Esophagus squamous epithelium (tissue), 5 donors: ENCODE data around the gene KDM4C. TPM values are rescaled to one million over a fixed set of nuclear protein-coding genes. Genes with fewer than 3 reads are reported as not detected.

ENCODE experiments used
- DNase-seq: peaks from one replicate; lab custom pipeline; 2025; lab: John Stamatoyannopoulos, UW
- H3K27ac ChIP-seq, 4 donors: fragments of 200-600 bp; sonication (generic); one replicate each; pipeline ENCODE4 v1.5.1; 2016 to 2019; ENCODE audit warnings: mild to moderate bottlenecking in 1 of 4
- H3K27me3 ChIP-seq, 4 donors: fragments of 200-600 bp; sonication (generic); 1 replicate in 3 of 4; 2 replicates in 1 of 4; pipeline versions ENCODE4 v1.5.1 to v1.6.0; 2017 to 2021; ENCODE audit warnings: antibody characterized with exemption in 1 of 4
- H3K36me3 ChIP-seq, 3 donors: fragments of 200-600 bp; sonication (generic); one replicate each; pipeline ENCODE4 v1.5.1; 2016 to 2019
- H3K4me1 ChIP-seq, 3 donors: fragments of 200-600 bp; sonication (generic); one replicate each; pipeline ENCODE4 v1.5.1; 2017 to 2019
- H3K4me3 ChIP-seq, 4 donors: fragments of 200-600 bp; sonication (generic); 1 replicate in 3 of 4; 2 replicates in 1 of 4; pipeline ENCODE4 v1.5.1; 2016 to 2019; ENCODE audit warnings: mild to moderate bottlenecking in 2 of 4, moderate library complexity in 1 of 4
- H3K9me3 ChIP-seq, 3 donors: fragments of 200-600 bp; sonication (generic); one replicate each; pipeline ENCODE4 v1.5.1; 2016 to 2019
- POLR2A ChIP-seq, 4 donors: fragments of 450-650 bp; IDR thresholded peaks; one replicate each; pipeline ENCODE4 v1.6.1; 2017; ENCODE audit warnings: antibody characterized with exemption in 4 of 4, mild to moderate bottlenecking in 4 of 4, moderate library complexity in 3 of 4
- WGBS, 2 donors: methylation state at CpG; one replicate each; pipeline ENCODE4 v1.1.5; 2018; 5-methylcytosine and 5-hydroxymethylcytosine counted together
- intact Hi-C: fragments of 100-400 bp; cut with DNase I; formaldehyde crosslinking; loops from one replicate; pipeline ENCODE4 v1.15.0; 2022
- total RNA-seq, 4 donors: library from RNA; depleted of rRNA; stranded (reverse); fragments of >200 nt; gene quantifications; one replicate each; pipeline ENCODE4 v1.1.0, GENCODE V29; 2016
- TF ChIP-seq, protein P1 (sequence below), 6 experiments: fragments of 450-650 bp in 4 of 6; fragments of 200-600 bp in 2 of 6; sonication (generic) in 2 of 6; IDR thresholded peaks; one replicate each; pipeline ENCODE4 v1.5.1; 2016 to 2019; ENCODE audit warnings: antibody characterized with exemption in 6 of 6, mild to moderate bottlenecking in 4 of 6, moderate library complexity in 4 of 6
- donor health status: DM: yes; HTN: yes; CAD: no.

Gene KDM4C
- total RNA-seq, 4 donors from 2014 or later = 12.5 to 43.9 (median 22.9) TPM

DNA sequence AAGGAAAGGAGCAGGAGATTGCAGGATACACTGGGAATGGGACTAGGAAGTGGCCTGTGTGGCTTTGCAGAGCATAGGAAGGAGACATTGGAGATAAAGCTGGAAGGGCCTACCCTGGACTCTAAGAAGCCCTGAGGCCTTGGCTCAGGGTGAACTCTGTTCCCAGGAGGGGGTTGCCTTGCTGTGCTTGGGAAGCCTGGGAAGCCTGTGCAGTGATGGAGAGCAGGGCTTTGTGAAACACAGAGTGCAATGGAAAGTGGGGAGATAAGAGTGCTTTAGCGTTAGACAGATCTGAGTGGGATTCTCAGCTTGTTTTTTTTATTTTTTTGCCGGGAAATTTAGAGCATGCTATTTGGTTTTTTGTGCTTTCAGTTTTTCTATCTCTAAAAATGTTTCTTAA is 437.8 kb downstream of the KDM4C start:
- WGBS, 2 donors = 66 to 86% methylated on average over 2 of the region's 2 CpGs
- no peaks in the 10 kb centered on the region for H3K36me3 ChIP-seq
- TF ChIP-seq, protein P1, sequence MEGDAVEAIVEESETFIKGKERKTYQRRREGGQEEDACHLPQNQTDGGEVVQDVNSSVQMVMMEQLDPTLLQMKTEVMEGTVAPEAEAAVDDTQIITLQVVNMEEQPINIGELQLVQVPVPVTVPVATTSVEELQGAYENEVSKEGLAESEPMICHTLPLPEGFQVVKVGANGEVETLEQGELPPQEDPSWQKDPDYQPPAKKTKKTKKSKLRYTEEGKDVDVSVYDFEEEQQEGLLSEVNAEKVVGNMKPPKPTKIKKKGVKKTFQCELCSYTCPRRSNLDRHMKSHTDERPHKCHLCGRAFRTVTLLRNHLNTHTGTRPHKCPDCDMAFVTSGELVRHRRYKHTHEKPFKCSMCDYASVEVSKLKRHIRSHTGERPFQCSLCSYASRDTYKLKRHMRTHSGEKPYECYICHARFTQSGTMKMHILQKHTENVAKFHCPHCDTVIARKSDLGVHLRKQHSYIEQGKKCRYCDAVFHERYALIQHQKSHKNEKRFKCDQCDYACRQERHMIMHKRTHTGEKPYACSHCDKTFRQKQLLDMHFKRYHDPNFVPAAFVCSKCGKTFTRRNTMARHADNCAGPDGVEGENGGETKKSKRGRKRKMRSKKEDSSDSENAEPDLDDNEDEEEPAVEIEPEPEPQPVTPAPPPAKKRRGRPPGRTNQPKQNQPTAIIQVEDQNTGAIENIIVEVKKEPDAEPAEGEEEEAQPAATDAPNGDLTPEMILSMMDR (IDR thresholded peaks at IDR 0.05) = no peak
- TF ChIP-seq POLR2A (IDR thresholded peaks at IDR 0.05) = no peak
- DNase-seq = no peak
- no peak overlapping the region for H3K4me3 ChIP-seq
- no peaks in the 10 kb centered on the region for H3K9me3 ChIP-seq
- no peaks in the 10 kb centered on the region for H3K27me3 ChIP-seq
- no peaks in the 10 kb centered on the region for H3K4me1 ChIP-seq
- intact Hi-C loops = no loop called here
- no peak overlapping the region for H3K27ac ChIP-seq

GRCh38 chr9:7196467-7196866 is 438.7 kb downstream of the KDM4C start:
- H3K9me3 ChIP-seq = no peaks in the 10 kb centered on the region
- no peak overlapping the region for H3K27ac ChIP-seq
- intact Hi-C loops = no loop called here
- 81 to 88% methylated on average over 2 of the region's 2 CpGs for WGBS, 2 donors
- no peak for TF ChIP-seq POLR2A (IDR thresholded peaks at IDR 0.05)
- TF ChIP-seq, protein P1 (IDR thresholded peaks at IDR 0.05) = no peak
- no peaks in the 10 kb centered on the region for H3K4me1 ChIP-seq
- H3K36me3 ChIP-seq = no peaks in the 10 kb centered on the region
- DNase-seq = no peak
- no peaks in the 10 kb centered on the region for H3K27me3 ChIP-seq
- no peak overlapping the region for H3K4me3 ChIP-seq

GRCh38 chr9:7201196-7201595 is 443.4 kb downstream of the KDM4C start:
- no peak for DNase-seq
- WGBS, 2 donors = 86 to 87% methylated on average over 5 of the region's 5 CpGs
- no peak for TF ChIP-seq POLR2A (IDR thresholded peaks at IDR 0.05)
- TF ChIP-seq, protein P1 (IDR thresholded peaks at IDR 0.05) = no peak
- no peaks in the 10 kb centered on the region for H3K9me3 ChIP-seq
- no peaks in the 10 kb centered on the region for H3K27me3 ChIP-seq
- intact Hi-C loops = no loop called here
- no peak overlapping the region for H3K4me3 ChIP-seq
- no peak overlapping the region for H3K27ac ChIP-seq
- H3K4me1 ChIP-seq = no peaks in the 10 kb centered on the region
- no peaks in the 10 kb centered on the region for H3K36me3 ChIP-seq

DNA sequence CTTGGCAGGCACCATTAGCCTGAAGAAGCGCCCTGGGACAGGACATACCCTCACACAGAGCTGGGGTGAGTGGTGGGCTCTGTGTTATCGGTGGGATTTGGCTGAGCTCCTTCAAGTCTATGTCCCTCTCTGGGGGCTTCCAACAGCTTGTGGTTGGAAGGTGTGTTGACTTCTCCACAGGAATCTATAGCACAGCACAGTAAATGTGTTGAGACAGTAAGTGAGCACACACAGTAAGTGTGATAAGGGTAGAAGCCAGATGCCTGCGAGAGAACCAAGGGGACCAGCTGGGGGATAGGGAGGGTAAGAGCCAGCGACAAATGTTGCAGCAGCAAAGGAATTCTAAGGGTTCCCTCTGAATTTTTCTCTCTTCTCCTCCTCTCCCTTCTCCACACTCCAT is 448.0 kb downstream of the KDM4C start:
- TF ChIP-seq POLR2A (IDR thresholded peaks at IDR 0.05) = no peak
- TF ChIP-seq, protein P1 (IDR thresholded peaks at IDR 0.05) = no peak
- intact Hi-C loops = no loop called here
- no peaks in the 10 kb centered on the region for H3K36me3 ChIP-seq
- no peaks in the 10 kb centered on the region for H3K27me3 ChIP-seq
- DNase-seq = no peak
- no peaks in the 10 kb centered on the region for H3K4me1 ChIP-seq
- H3K27ac ChIP-seq = no peak overlapping the region
- no peaks in the 10 kb centered on the region for H3K9me3 ChIP-seq
- WGBS, 2 donors = 67 to 69% methylated on average over 4 of the region's 4 CpGs
- no peak overlapping the region for H3K4me3 ChIP-seq

DNA sequence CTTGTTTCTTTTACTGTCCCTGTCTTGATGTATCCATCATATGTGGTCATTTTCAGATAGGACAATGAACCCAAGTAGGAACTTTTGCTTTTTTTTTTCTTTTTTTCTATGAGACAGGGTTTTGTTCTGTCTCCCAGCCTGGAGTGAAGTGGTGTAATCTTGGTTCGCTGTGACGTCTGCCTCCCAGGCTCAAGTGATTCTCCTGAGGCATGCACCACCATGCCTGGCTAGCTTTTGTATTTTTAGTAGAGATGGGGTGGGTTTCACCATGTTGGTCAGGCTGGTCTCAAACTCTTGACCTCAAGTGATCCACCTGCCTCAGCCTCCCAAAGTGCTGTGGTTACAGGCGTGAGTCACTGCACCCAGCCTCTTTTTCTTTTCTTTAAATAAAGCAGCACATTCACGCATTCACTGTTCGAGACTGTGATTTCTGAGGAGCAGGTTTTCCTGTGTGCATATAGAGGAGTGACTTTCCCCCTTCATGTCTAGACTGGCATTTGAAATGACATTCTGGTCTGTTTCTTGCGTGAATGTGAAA is 448.5 kb downstream of the KDM4C start:
- WGBS, 2 donors = 56 to 86% methylated on average over 6 of the region's 6 CpGs
- Histone ChIP-seq H3K9me3 (no peaks in the 10 kb centered on the region), H3K27me3 (no peaks in the 10 kb centered on the region), H3K27ac (no peak overlapping the region), H3K36me3 (no peaks in the 10 kb centered on the region), H3K4me3 (no peak overlapping the region), H3K4me1 (no peaks in the 10 kb centered on the region)
- no peak for DNase-seq
- TF ChIP-seq, protein P1 (IDR thresholded peaks at IDR 0.05) = no peak
- no peak for TF ChIP-seq POLR2A (IDR thresholded peaks at IDR 0.05)
- intact Hi-C loops = no loop called here
